Measurements from ENCODE around the gene FAM20A. TPM values are rescaled to one million over a fixed set of nuclear protein-coding genes. Genes with fewer than 3 reads are reported as not detected.
"Not testable (repeated sequence)": the region's sequence is repeated elsewhere in the genome, so short reads cannot be mapped to it uniquely, and the experiment has no call there.

The FAM20A gene
- total RNA-seq, 1 experiment from 2014 or later = not detected

DNA sequence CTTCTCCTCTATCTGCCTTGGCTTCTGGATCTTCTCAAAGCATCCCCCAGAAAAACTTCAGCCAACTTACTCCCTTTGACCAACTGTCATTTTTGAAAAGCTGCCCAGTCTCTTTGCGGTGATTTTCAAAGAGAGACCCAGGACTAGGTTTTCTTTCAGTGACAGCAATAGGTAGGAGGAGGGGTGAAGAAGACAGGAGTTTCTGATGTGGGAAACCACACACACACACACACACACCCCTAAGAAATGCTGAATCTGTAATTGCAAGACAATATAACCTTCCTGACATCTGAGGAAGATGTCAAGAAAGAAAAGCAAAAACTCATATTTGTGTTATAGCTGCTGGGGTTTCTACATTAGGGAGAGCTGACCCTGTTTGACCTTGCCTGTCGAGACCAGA lies 5.2 kb downstream of the FAM20A start:
- DNase-seq (ENCODE audit: low read depth) = no peak
- in situ Hi-C loops (cut with HindIII; ENCODE audit: low pct_unique_long_range_greater_than_20kb, low sequenced_read_pairs) = no loop called here

DNA sequence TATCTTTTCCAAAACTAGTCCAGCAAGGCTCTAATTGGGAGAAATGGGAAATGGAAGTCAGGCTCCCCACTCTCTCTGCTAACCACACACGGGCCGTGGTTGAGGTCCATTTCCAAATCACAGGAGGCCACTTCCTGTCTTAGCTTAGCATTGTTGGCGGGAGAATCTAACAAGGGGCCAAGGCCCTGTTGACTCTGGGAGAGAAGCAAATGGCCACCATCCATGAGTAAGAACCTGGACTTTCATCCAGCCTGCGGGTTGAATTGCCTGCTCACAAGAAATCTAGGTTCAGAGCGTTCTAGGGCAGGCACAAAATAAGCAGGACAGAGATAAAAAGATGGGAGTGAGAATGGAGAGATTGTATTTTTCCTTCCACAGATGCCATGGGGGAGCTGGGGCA lies 5.7 kb downstream of the FAM20A start:
- no peak for DNase-seq (ENCODE audit: low read depth)
- in situ Hi-C loops (cut with HindIII; ENCODE audit: low pct_unique_long_range_greater_than_20kb, low sequenced_read_pairs) = no loop called here

DNA sequence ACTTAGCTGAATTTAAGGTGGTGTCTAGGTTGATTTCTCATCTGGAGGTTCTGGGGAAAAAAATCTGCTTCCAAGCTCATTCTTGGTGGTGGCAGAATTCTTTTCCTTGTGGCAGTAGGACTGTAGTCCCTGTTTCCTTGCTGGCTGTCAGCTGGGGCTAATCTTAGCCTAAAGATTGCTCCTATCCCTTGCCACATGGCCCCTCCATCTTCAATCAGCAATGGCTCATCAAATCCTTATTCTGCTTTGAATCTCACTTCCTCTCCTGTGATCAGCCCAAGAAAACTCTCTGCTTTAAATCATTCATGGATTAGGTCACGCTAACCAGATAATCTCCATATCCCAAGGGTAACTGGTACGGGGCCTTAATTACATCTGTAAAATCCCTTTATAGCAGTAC lies 6.6 kb downstream of the FAM20A start:
- no peak for DNase-seq (ENCODE audit: low read depth)
- in situ Hi-C loops (cut with HindIII; ENCODE audit: low pct_unique_long_range_greater_than_20kb, low sequenced_read_pairs) = no loop called here

DNA sequence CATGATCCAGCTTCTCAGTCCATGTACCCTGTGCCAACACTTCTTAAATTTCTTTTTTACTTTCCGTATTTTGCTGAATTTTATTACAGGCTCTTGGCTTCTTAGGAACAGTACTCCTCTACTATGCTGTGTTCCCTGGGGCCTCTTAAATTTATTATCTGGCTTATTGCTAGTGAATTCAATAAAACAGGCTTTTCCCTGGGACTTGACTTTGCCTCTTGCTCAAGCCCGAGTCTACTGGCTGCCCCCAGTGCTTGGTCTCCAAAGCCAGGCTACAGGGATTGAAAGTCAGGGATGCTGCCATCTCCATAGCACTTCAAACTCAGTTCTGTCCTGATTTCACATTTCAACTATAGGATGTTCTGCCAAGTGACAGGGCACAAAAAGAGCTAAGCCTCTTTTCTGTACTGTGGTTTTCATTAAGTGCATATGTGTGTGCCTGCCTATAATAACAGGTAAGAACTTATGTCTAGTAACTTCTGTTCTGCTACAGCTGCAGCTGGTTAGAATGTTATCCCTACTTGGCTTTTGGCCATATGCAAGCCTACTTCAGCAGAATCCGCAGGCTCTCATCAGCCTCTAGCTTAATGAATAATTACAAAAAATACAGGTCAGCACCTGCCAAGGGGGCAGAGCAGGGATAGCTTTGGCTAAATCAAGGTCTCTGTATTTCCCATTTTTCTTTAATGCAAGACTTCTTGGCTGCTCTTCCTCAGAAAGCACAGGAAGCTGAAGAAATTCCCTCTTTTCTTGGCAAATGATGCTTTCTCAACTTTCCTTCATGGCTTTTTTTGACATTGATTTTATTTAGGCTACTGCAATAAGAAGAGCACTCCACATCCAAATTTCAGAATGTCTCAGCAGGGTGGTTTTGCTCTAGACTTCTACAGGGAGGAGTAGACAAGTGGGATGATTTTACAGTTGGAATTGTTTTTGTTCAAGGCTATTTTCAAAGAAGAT lies 8.2 kb downstream of the FAM20A start:
- DNase-seq (ENCODE audit: low read depth) = no peak
- in situ Hi-C loops (cut with HindIII; ENCODE audit: low pct_unique_long_range_greater_than_20kb, low sequenced_read_pairs) = no loop called here

DNA sequence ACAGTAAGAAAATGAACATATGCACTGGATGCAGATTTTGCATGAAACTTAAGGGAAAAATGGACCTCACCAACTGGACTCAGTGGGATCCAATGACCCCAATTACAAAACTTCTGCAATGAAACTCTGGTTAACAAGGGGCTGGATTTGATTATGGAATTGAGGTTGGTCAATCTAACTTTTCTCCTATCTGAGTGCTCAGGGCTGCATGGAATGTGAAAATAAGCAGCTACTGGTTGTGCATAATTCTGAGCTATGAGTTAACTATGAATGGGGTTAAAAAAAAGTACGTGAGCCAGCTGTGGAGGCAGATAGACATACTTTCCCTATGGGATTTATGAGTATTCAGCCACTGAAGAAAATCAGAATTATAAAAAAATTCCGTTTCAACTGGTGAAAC lies 9.2 kb downstream of the FAM20A start:
- no peak for DNase-seq (ENCODE audit: low read depth)
- in situ Hi-C loops (cut with HindIII; ENCODE audit: low pct_unique_long_range_greater_than_20kb, low sequenced_read_pairs) = no loop called here

DNA sequence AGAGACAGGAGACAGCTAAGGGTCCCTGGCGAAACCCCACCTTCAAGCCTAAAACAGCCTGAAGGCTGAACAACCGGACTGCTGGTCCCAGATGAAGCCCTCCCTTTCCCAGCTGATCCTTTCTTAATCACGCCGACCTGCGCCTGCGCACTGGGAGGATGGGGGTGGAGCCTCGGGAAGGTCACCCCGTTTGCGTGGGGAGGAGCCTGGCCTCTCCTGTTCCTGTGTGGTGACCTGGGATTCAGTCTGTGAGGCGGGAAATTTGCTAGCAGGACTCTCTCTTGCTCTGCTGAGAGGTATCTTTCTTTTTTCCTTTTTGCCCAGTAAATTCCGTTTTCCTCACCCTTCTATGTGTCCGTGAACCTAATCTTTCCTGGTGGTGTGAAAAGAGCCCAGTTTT lies 9.6 kb downstream of the FAM20A start:
- DNase-seq (ENCODE audit: low read depth) = no peak
- in situ Hi-C loops (cut with HindIII; ENCODE audit: low pct_unique_long_range_greater_than_20kb, low sequenced_read_pairs) = no loop called here

DNA sequence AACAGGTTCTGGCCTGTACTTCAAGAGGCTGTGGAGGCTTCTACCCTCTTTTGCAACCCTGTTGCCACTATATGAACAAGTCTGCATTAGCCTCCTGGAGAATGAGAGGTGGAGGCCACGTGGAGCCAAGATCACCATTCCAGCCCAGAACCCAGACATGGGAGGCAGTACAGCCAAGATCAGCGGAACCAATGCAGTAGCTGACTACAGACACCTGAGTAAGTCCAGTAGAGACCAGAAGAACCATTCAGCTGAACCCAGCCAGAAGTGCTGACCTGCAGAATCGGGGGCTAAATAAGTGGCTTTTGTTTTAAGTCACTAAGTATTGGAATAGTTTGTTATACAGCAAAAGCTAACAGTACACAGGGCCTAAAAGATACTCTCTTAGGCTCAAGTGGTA lies 12.1 kb downstream of the FAM20A start:
- in situ Hi-C loops (cut with HindIII; ENCODE audit: low pct_unique_long_range_greater_than_20kb, low sequenced_read_pairs) = no loop called here
- no peak for DNase-seq (ENCODE audit: low read depth)

DNA sequence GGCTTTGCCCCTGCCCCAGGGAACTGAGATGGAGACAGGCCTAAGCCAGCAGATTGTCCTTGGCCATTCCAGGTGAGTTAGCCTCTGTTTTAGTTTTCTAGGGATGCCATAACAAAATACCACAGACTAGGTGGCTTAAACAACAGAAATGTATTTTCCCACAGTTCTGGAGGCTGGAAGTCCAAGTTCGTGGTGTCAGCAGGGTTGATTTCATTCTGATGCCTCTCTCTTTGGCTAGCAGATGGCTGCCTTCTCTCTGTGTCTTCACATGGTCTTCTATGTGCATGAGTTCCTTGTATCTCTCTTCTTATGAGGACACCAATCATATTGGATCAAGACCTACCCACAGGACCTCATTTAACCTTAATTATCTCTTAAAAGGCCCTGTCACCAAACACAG lies 12.8 kb downstream of the FAM20A start:
- in situ Hi-C loops (cut with HindIII; ENCODE audit: low pct_unique_long_range_greater_than_20kb, low sequenced_read_pairs) = no loop called here
- no peak for DNase-seq (ENCODE audit: low read depth)

DNA sequence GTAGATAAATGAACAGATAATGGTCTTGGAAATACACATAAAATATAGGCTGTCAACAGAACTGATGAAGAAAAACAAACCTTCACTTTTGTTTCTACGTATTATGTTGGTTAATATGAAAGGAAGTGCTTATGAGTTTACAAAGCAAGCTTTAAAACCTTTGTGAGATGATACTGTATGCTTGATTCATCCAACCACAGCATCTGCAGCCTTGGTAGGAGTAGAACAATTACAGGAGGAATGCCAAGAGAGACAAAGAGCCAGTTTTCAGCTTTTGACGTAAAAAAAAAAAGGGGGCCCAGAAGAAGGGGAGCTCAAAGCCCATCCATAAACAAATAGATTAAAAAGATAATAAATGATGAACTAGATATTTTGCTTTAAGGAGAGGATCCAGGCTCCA lies 13.3 kb downstream of the FAM20A start:
- in situ Hi-C loops (cut with HindIII; ENCODE audit: low pct_unique_long_range_greater_than_20kb, low sequenced_read_pairs) = no loop called here

DNA sequence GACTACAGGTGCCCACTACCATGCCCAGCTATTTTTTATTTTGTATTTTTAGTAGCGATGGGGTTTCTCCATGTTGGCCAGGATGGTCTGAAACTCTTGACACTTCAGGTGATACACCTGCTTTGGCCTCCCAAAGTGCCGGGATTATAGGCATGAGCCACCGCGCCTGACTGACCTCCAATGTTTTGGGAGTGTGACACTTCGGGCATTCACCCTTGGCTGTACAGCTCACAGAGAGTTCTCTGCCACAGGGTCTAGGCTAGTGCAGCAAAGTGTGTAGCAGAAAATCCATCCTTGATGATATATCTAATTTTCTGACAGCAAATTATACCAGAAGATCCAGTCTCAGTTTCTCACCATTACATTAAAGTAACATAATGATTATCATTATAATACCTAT lies 14.1 kb downstream of the FAM20A start:
- in situ Hi-C loops (cut with HindIII; ENCODE audit: low pct_unique_long_range_greater_than_20kb, low sequenced_read_pairs) = no loop called here
- DNase-seq (ENCODE audit: low read depth) = no peak

More for the DNA sequence above, 13.3 kb downstream of the FAM20A start:
- no peak for DNase-seq (ENCODE audit: low read depth)

DNA sequence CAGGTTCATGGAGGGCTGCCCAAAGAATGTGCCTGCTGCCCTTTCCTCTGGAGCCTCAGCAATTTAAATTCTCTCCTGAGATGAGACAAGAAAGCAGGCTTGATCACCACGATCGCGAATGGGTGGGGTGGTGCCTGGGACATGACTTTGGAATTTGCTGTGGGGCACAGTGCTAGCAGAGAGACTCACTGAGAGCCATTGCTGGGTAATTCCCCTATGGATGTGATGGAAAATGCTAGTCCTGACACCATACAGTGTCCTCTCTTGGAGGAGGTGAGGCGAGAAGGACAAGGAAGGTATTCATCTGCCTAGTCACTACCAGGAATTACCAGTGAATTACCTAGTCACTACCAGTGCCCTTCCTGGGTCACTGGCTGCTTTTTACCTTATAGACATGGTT lies 15.5 kb downstream of the FAM20A start:
- in situ Hi-C loops (cut with HindIII; ENCODE audit: low pct_unique_long_range_greater_than_20kb, low sequenced_read_pairs) = no loop called here
- DNase-seq (ENCODE audit: low read depth) = no peak

DNA sequence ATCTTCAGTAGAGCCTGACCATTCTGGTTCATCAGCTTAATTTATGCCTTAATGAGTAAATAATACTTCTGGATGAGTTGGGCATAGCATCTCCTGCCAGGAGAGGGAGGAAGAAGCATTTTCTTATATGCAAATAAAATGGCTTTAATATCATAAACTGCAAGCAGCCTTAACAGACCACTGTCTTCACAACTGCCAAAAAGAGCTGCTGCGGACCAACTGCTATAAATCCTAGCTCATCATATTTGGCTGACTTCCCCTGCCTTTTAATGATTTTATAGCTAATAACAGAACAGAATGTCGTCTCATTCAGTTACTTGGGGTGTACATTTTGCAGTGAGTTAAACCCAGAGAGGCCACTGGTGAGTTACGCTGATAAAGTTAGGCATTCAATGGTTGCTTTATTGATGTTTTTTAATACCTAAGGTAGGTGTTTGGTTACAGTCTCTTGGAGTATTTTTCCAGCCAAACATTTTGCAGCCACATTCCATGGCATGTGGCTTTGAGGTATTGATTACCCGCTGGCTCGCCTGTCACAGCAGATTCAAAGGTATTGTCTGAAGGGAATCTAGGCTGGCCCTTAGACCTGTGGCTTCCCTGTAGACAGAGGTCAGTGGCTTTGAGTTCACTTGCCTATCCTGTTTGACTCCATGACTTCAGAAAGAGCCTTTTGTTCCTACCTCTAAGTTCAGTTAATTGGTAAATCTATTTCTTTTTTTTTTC lies 16.4 kb downstream of the FAM20A start:
- in situ Hi-C loops (cut with HindIII; ENCODE audit: low pct_unique_long_range_greater_than_20kb, low sequenced_read_pairs) = no loop called here
- no peak for DNase-seq (ENCODE audit: low read depth)

DNA sequence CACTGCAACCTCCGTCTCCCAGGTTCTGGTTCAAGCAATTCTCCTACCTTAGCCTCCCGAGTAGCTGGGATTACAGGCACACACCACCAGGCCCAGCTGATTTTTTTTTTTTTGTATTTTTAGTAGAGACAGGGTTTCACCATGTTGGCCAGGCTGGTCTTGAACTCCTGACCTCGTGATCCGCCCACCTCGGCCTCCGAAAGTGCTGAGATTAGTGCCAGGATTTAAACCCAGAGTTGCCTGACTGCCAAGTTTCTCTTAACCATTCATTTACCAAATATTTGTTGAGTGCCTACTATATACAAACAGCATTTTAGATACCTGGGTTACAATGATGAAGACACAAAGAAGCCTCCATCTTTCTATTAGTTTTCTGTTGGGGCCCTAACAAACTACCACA lies 18.3 kb downstream of the FAM20A start:
- in situ Hi-C loops (cut with HindIII; ENCODE audit: low pct_unique_long_range_greater_than_20kb, low sequenced_read_pairs); DNase-seq (ENCODE audit: low read depth): not testable (repeated sequence)

DNA sequence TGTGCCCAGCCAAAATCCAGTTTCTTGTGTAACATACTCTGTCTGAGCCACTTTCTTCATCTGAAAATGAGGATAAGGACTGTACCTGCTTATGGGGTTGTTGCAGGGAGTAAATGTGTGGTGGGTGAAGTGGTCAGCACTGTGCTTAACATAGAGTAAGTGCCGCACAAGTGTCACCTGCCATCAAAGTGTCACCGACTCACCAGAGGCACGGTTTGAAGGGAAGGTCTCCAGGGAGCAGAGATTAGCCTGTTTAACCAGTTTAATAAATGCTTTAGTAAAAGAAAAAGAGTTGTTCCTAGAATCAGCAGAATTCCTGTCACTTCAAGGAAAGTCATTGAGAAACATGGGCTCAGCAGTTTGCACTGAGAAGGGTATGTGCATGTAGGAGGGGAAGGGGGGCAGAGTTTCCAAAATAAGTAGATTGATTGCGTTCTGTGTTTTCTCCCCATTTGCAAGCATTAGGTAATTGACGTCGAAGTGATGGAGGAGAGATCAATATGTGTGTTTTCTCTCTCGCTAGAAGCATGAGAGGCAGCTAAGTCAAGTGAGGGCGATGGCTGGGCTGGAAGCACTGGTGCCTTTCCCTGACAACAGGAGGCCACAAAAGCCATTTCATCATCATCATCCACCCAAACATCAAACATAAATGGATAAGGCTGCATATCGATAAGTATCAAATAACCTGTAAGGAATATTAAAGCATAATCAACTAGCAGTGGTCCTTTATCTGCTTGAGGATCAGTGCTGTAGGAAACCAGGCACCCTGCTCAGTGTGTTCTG lies 19.1 kb downstream of the FAM20A start:
- no peak for DNase-seq (ENCODE audit: low read depth)
- in situ Hi-C loops (cut with HindIII; ENCODE audit: low pct_unique_long_range_greater_than_20kb, low sequenced_read_pairs) = no loop called here

DNA sequence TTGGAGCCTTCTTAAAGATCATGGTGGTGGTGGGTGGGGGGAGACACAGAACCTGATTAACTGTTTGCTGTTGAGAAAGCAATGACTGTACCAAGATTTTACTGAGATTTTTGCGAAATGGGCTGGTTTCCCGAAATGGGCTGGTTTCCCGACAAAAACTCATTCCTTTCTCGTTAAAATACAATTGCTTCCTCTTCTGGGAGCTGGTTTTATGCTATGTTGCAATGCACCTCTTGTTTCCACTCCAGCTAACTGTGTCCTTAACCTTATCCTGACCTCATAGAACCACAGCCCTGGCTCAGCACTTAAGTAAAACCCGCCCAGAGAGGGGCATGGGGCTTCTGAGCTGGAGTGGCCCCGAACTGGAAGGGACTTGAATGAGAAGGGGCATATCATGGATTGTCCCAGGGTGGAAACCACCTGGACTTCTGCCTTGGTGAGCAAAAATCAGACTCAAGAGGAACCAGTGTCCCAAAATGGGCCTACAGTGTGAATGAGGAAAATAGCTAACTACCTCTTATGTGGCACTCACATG lies 20.9 kb downstream of the FAM20A start:
- in situ Hi-C loops (cut with HindIII; ENCODE audit: low pct_unique_long_range_greater_than_20kb, low sequenced_read_pairs) = no loop called here
- DNase-seq (ENCODE audit: low read depth) = no peak

DNA sequence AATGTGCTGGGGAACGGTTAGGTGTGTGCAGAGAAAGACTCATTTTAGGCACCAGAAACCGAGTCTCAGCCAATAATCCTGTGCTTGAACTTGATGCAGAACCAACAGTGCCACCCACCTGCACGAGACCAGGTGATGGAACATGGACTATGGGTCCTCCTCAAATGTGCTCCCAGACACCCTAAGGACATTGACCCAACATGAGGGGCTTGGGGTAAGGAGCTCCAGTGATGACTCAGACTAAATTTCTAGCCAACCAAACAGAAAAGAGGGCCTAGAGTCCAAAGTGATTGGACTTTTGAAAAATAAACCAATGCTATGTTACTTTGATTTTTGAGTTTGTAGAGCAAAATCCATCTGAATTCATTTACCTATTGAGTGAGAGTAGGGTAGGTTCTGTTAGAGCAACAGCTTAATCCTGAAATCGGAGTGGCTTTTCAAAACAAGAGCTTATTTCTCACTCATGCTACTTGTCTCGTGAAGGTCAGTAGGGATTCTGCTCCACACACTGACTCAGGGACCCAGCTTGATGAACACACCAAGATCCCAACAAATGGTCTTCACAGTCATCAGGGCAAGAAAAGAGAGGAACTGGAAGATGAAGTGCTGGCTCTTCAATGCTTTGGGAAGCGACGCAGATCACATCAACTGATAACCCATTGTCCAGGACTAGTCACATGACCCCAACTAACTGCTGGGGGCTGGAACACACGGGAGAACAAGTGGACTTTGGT lies 21.8 kb downstream of the FAM20A start:
- DNase-seq (ENCODE audit: low read depth) = no peak
- in situ Hi-C loops (cut with HindIII; ENCODE audit: low pct_unique_long_range_greater_than_20kb, low sequenced_read_pairs) = no loop called here

DNA sequence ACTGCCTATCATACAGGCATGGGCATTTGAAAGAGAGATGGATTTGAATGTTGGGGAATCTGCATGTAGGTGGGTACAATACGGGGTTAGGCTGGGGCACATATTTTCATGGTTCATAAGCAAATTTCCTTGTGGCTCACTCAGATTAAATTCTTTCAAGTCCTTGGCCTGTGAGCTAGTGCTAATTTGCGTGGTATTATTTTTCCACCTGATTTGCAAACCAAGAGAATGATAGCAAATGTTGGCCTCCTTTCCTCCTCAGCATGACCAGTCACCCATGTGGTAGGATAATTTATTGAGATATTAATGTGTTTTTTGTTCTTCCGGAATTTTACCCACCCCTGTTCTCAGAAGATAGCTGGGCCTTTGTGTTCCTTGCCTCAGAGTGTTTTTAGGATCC lies 22.9 kb downstream of the FAM20A start:
- in situ Hi-C loops (cut with HindIII; ENCODE audit: low pct_unique_long_range_greater_than_20kb, low sequenced_read_pairs) = no loop called here
- DNase-seq (ENCODE audit: low read depth) = no peak

DNA sequence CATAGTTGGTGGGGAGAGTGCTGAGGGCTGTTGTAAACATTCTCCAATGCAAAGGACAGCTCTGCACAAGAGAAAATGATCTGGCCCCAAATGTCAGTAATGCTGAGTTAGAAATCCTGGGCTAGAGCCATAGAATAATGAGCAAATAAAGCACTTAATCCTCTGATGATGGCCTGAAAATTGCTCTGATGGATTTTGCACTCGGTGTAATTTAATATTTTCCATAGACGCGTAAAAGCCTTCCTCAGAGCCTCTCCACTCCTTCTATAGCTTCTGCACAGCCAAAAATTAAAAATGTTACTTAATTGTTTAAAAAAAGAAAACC lies 23.7 kb downstream of the FAM20A start:
- DNase-seq (ENCODE audit: low read depth) = no peak
- in situ Hi-C loops (cut with HindIII; ENCODE audit: low pct_unique_long_range_greater_than_20kb, low sequenced_read_pairs) = no loop called here
